ENCODE data around the gene SECISBP2. TPM values are rescaled to one million over a fixed set of nuclear protein-coding genes. Genes with fewer than 3 reads are reported as not detected.

Gene SECISBP2, protein sequence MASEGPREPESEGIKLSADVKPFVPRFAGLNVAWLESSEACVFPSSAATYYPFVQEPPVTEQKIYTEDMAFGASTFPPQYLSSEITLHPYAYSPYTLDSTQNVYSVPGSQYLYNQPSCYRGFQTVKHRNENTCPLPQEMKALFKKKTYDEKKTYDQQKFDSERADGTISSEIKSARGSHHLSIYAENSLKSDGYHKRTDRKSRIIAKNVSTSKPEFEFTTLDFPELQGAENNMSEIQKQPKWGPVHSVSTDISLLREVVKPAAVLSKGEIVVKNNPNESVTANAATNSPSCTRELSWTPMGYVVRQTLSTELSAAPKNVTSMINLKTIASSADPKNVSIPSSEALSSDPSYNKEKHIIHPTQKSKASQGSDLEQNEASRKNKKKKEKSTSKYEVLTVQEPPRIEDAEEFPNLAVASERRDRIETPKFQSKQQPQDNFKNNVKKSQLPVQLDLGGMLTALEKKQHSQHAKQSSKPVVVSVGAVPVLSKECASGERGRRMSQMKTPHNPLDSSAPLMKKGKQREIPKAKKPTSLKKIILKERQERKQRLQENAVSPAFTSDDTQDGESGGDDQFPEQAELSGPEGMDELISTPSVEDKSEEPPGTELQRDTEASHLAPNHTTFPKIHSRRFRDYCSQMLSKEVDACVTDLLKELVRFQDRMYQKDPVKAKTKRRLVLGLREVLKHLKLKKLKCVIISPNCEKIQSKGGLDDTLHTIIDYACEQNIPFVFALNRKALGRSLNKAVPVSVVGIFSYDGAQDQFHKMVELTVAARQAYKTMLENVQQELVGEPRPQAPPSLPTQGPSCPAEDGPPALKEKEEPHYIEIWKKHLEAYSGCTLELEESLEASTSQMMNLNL
- total RNA-seq (2016; rRNA removed; fragmentation: Illumina TruSeq; extraction: Trizol) (32.4 and 32.9 TPM in 2 replicates), polyA plus RNA-seq (2011; rRNA removed) (38.0 and 38.4 TPM in 2 replicates), polyA minus RNA-seq (2011; rRNA and poly(A)+ RNA removed; ENCODE audit: low replicate concordance) (21.8 and 27.1 TPM in 2 replicates), Bru-seq, nascent RNA (percentile 88 among the genes with signal in this experiment), BruChase-seq, experiment 1, labeled RNA remaining after a 6-hour chase (percentile 86 among the genes with signal in this experiment), BruChase-seq, experiment 2, labeled RNA remaining after a 2-hour chase (percentile 91 among the genes with signal in this experiment)
- total RNA-seq (2016; cell fraction: cytosol; rRNA removed; fragmentation: Illumina TruSeq; extraction: Trizol; ENCODE audit: low read depth): 14.6 and 17.7 TPM in 2 replicates
- total RNA-seq (2016; cell fraction: insoluble cytoplasmic fraction; rRNA removed; fragmentation: Illumina TruSeq; extraction: Trizol): 34.2 and 35.3 TPM in 2 replicates
- total RNA-seq (2016; cell fraction: membrane; rRNA removed; fragmentation: Illumina TruSeq; extraction: Trizol): 39.7 and 44.1 TPM in 2 replicates
- 37.8 and 40.1 TPM in 2 replicates for total RNA-seq (2016; cell fraction: nucleus; rRNA removed; fragmentation: Illumina TruSeq; extraction: Trizol)
- polyA plus RNA-seq (2011; cell fraction: cytosol; rRNA removed): 20.4 and 26.2 TPM in 2 replicates
- 48.6 and 57.7 TPM in 2 replicates for polyA plus RNA-seq (2011; cell fraction: nucleus; rRNA removed)
- 31.4 and 31.5 TPM in 2 replicates for polyA plus RNA-seq (2012)
- 18.7 and 19.7 TPM in 2 replicates for polyA plus RNA-seq (2016; cell fraction: cytosol; fragmentation: Illumina TruSeq; extraction: Trizol; ENCODE audit: low read depth)
- 32.7 and 33.1 TPM in 2 replicates for polyA plus RNA-seq (2016; cell fraction: insoluble cytoplasmic fraction; fragmentation: Illumina TruSeq; extraction: Trizol; ENCODE audit: low read depth)
- polyA plus RNA-seq (2016; cell fraction: membrane; fragmentation: Illumina TruSeq; extraction: Trizol; ENCODE audit: low read depth): 33.3 and 34.2 TPM in 2 replicates
- polyA plus RNA-seq (2016; cell fraction: nucleus; fragmentation: Illumina TruSeq; extraction: Trizol; ENCODE audit: insufficient read depth, low read depth): 46.3 and 52.0 TPM in 2 replicates
- 13.3 and 14.0 TPM in 2 replicates for polyA minus RNA-seq (2011; cell fraction: cytosol; rRNA and poly(A)+ RNA removed)
- 60.4 and 64.4 TPM in 2 replicates for polyA minus RNA-seq (2011; cell fraction: nucleus; rRNA and poly(A)+ RNA removed)
- long read RNA-seq, experiment 1, partial matches to known transcripts: 6 of 21 reads
- long read RNA-seq, experiment 1, other reads (novel, unspliced or antisense): 12 of 21 reads
- long read RNA-seq, experiment 2, partial matches to known transcripts: 22 of 39 reads
- long read RNA-seq, experiment 2, other reads (novel, unspliced or antisense): 13 of 39 reads

DNA sequence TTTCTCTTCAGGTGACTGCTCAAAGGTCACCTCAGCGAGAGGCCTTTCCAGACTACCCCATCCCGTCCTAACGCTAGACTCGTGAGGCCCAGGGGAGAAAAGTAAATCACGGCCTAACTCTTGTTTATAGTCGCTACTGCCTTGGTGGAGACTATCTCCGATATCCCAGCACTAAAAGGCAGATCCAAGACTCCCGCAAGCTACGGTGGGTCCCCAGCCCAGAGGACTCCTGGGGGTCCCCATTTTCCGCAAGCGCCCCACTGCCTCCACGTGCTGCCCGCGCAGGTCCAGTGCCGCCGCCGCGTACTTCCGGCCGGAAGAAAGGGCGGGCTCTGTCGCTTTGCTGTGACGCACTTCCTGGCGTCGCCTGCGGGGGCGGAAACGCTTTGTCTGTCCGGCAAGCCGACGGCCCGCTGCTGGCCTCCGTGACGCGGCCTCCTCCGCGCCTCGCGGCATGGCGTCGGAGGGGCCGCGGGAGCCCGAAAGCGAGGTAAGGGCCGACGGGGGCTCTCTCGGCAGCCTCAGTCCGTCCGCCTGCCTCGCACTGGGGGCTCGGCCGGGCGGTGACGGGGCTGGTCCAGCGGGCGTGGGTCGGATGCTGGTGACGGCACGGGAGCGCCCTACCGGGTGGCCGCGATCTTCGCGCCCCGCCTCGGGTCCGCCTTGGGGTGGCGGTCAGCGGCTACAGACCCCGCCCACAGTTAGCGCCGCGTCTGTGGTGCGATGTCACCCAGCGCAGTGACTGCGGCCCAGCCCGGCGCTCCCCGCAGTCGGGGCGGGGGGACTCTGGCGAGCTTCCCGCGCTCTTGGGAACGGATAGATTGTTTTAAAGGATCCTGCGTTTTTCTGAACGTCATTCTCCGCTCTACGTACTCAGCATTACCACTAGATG is at the start of gene SECISBP2:
SECISBP2 (plus strand) TSS at position 378 of the 892 bp plus-strand sequence; CDS start at position 455, 77 bp downstream.
- Histone ChIP-seq H3K9me3 (ENCODE audit: low read length) (no peaks in the 10 kb centered on the region), H3K27ac (ENCODE audit: extremely low read length, insufficient read depth, low read length) (peak within 1 kb of the TSS; percentile 98), H3K4me1 (ENCODE audit: insufficient read depth, low read length) (peaks cover 78% of the 10 kb centered on the region), H2AFZ (ENCODE audit: low read length) (no peak within 1 kb of the TSS), H3K4me3 (replicated peaks in 1 of 3; ENCODE audit: insufficient read depth in 1 of 3, low read depth in 2 of 3, low read length in 3 of 3) (peak within 1 kb of the TSS; percentile 71 to 81 (median 71)), H3K36me3 (replicated peaks in 1 of 2; ENCODE audit: control insufficient read depth in 1 of 2, insufficient read depth in 2 of 2, low read length in 2 of 2) (peaks cover 0 to 23% of the 10 kb centered on the region in 2 experiments; a peak in 2 of 5 replicates), H3K9ac (ENCODE audit: insufficient read depth, low read depth, low read length) (peak within 1 kb of the TSS; percentile 97), H4K20me1 (ENCODE audit: insufficient read depth, low read length) (peaks cover 11% of the 10 kb centered on the region), H3K27me3 (ENCODE audit: control insufficient read depth in 1 of 2, insufficient read depth in 2 of 2, low read length in 2 of 2) (no peaks in the 10 kb centered on the region), H3K79me2 (ENCODE audit: insufficient read depth, low read length) (peaks cover 82% of the 10 kb centered on the region), H3K4me2 (ENCODE audit: low read depth, low read length) (peak within 1 kb of the TSS; percentile 80)
- WGBS (ENCODE audit: low lambda C conversion rate): 2% methylated on average over 17 of the region's 91 CpGs
- CTCF ChIA-PET (ENCODE audit: low intra/inter-chr PET ratio, low total read pairs): interaction anchor here (2.3 kb wide), 1 partner anchor 231 kb away, joined by 13 read pairs; no protein-coding TSS in a partner anchor
- BruUV-seq (replicated peaks): no TSS peak
- intact Hi-C loops (cut with micrococcal nuclease; ENCODE audit: unreplicated experiment) (loop anchor here (1.0 kb wide), 2 partner anchors 39 to 230 kb away; no protein-coding TSS in a partner anchor), in situ Hi-C loops (cut with HindIII; ENCODE audit: extremely low pct_ligation_motif_present, low pct_unique_long_range_greater_than_20kb) (loop anchor here (10.0 kb wide), 1 partner anchor 236 kb away; no protein-coding TSS in a partner anchor)
- ATAC-seq (peak; percentile 95), DNase-seq (ENCODE audit: low spot score) (peak; percentile 93), FAIRE-seq (no peak)
- POLR2A ChIA-PET: interaction anchor here (1.0 to 2.0 kb wide), 5 partner anchors 8 to 238 kb away, joined by 3 to 17 read pairs (median 7); partner anchors contain the start of gene CKS2
- TF ChIP-seq, protein P1, sequence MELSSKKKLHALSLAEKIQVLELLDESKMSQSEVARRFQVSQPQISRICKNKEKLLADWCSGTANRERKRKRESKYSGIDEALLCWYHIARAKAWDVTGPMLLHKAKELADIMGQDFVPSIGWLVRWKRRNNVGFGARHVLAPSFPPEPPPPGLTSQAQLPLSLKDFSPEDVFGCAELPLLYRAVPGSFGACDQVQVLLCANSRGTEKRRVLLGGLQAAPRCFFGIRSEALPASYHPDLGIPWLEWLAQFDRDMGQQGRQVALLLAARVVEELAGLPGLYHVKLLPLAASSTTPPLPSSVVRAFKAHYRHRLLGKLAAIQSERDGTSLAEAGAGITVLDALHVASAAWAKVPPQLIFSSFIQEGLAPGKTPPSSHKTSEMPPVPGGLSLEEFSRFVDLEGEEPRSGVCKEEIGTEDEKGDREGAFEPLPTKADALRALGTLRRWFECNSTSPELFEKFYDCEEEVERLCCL (CRISPR knock-in tag; IDR thresholded peaks at IDR 0.05; ENCODE audit: borderline replicate concordance): no peak
- TF ChIP-seq ZNF251 (CRISPR knock-in tag; IDR thresholded peaks at IDR 0.05) (no peak), SNAPC4 (CRISPR knock-in tag; IDR thresholded peaks at IDR 0.05) (0 out of 2 replicates have a peak, but pooled peaks have one; percentile 45)
